Liver (tissue), 9 donors: ENCODE results near the gene CPNE8. TPM values are rescaled to one million over a fixed set of nuclear protein-coding genes. Genes with fewer than 3 reads are reported as not detected.

Source experiments
- DNase-seq: peaks from one replicate; pipeline ENCODE4 v3.0.0-alpha.2; 2017; ENCODE audit warnings: low spot score
- H3K27ac ChIP-seq, 2 donors: one replicate each; pipeline ENCODE4 v1.7.0; 2013; ENCODE audit warnings: inconsistent platforms in 2 of 2, low read length in 2 of 2, control low read depth in 1 of 2, low read depth in 1 of 2, mild to moderate bottlenecking in 1 of 2
- H3K27me3 ChIP-seq, 4 donors: one replicate each; pipeline versions ENCODE4 v1.6.1 to v1.7.0; 2013; ENCODE audit warnings: low read length in 3 of 4, inconsistent platforms in 1 of 4, mild to moderate bottlenecking in 1 of 4, moderate library complexity in 1 of 4; ENCODE audit not compliant: control insufficient read depth in 4 of 4, insufficient read depth in 4 of 4
- H3K36me3 ChIP-seq, 4 donors: one replicate each; pipeline versions ENCODE4 v1.6.1 to v1.7.0; 2013; ENCODE audit warnings: low read length in 3 of 4, mild to moderate bottlenecking in 3 of 4, low read depth in 1 of 4, moderate library complexity in 1 of 4; ENCODE audit not compliant: control insufficient read depth in 4 of 4, insufficient read depth in 3 of 4
- H3K4me1 ChIP-seq, 4 donors: one replicate each; pipeline versions ENCODE4 v1.6.1 to v1.7.0; 2013; ENCODE audit warnings: low read length in 3 of 4, mild to moderate bottlenecking in 3 of 4, moderate library complexity in 1 of 4; ENCODE audit not compliant: control insufficient read depth in 4 of 4, insufficient read depth in 4 of 4
- H3K4me3 ChIP-seq, 3 donors: one replicate each; pipeline versions ENCODE4 v1.6.1 to v1.7.0; 2013; ENCODE audit warnings: low read length in 3 of 3, control low read depth in 1 of 3, low read depth in 1 of 3, mild to moderate bottlenecking in 1 of 3
- H3K9ac ChIP-seq, 2 donors: one replicate each; pipeline ENCODE4 v1.7.0; 2013; ENCODE audit warnings: low read length in 2 of 2, mild to moderate bottlenecking in 2 of 2, moderate library complexity in 2 of 2, control low read depth in 1 of 2, low read depth in 1 of 2
- H3K9me3 ChIP-seq, 4 donors: one replicate each; pipeline versions ENCODE4 v1.6.1 to v1.7.0; 2013; ENCODE audit warnings: low read length in 3 of 4; ENCODE audit not compliant: control insufficient read depth in 4 of 4
- ATF3 ChIP-seq: IDR thresholded peaks from 2 replicates; pipeline ENCODE4 v1.6.1; 2016; ENCODE audit warnings: antibody characterized with exemption
- CTCF ChIP-seq: fragments of 150-350 bp; IDR thresholded peaks from 2 replicates; pipeline ENCODE4 v1.5.1; 2017; ENCODE audit warnings: improper control_type of control experiment, low read depth, low read length; ENCODE audit not compliant: missing input control
- EGR1 ChIP-seq, 2 donors: IDR thresholded peaks; 2 replicates each; pipeline ENCODE4 v1.6.1; 2016 to 2018; ENCODE audit warnings: antibody characterized with exemption in 2 of 2, low read depth in 2 of 2
- FOXA1 ChIP-seq: IDR thresholded peaks from 2 replicates; pipeline ENCODE4 v1.6.1; 2016; ENCODE audit warnings: antibody characterized with exemption
- FOXA2 ChIP-seq: IDR thresholded peaks from 2 replicates; pipeline ENCODE4 v1.6.1; 2016; ENCODE audit warnings: antibody characterized with exemption
- GABPA ChIP-seq, 2 donors: IDR thresholded peaks in 1 of 2; conservative IDR thresholded peaks in 1 of 2; 2 replicates each; pipeline ENCODE4 v1.6.1; 2016; ENCODE audit warnings: antibody characterized with exemption in 2 of 2, mild to moderate bottlenecking in 1 of 2, moderate library complexity in 1 of 2
- HNF4G ChIP-seq: IDR thresholded peaks from 2 replicates; pipeline ENCODE4 v1.6.1; 2016; ENCODE audit warnings: antibody characterized with exemption
- JUND ChIP-seq, 2 donors: IDR thresholded peaks; 2 replicates each; pipeline ENCODE4 v1.6.1; 2016; ENCODE audit warnings: antibody characterized with exemption in 2 of 2
- MAX ChIP-seq: IDR thresholded peaks from 2 replicates; pipeline ENCODE4 v1.6.1; 2016; ENCODE audit warnings: antibody characterized with exemption
- NR2F2 ChIP-seq: IDR thresholded peaks from 2 replicates; pipeline ENCODE4 v1.6.1; 2016; ENCODE audit warnings: antibody characterized with exemption
- RAD21 ChIP-seq, 2 donors: IDR thresholded peaks; 2 replicates each; pipeline ENCODE4 v1.6.1; 2016; ENCODE audit warnings: antibody characterized with exemption in 2 of 2, mild to moderate bottlenecking in 2 of 2
- REST ChIP-seq: IDR thresholded peaks from 2 replicates; pipeline ENCODE4 v1.6.1; 2016; ENCODE audit warnings: antibody characterized with exemption, mild to moderate bottlenecking
- RXRA ChIP-seq, 2 donors: IDR thresholded peaks; 2 replicates each; pipeline ENCODE4 v1.6.1; 2017 to 2018; ENCODE audit warnings: antibody characterized with exemption in 2 of 2, mild to moderate bottlenecking in 1 of 2
- SP1 ChIP-seq: IDR thresholded peaks from 2 replicates; pipeline ENCODE4 v1.6.1; 2018; ENCODE audit warnings: antibody characterized with exemption, mild to moderate bottlenecking
- TAF1 ChIP-seq: conservative IDR thresholded peaks from 2 replicates; pipeline ENCODE4 v1.6.1; 2016; ENCODE audit warnings: antibody characterized with exemption, mild to moderate bottlenecking
- YY1 ChIP-seq: IDR thresholded peaks from 2 replicates; pipeline ENCODE4 v1.6.1; 2016; ENCODE audit warnings: antibody characterized with exemption, mild to moderate bottlenecking
- WGBS: extraction: QIAGEN DNeasy Blood & Tissue Kit; methylation state at CpG from one replicate; pipeline ENCODE4 v1.1.7; 2013; 5-methylcytosine and 5-hydroxymethylcytosine counted together
- polyA plus RNA-seq, 2 donors: library from polyadenylated mRNA; stranded (reverse) in 1 of 2; unstranded in 1 of 2; fragments of 200-250 nt in 1 of 2; fragments of >200 nt in 1 of 2; fragmentation: Nextera tagmentation in 1 of 2; extraction: Ambion mirVana in 1 of 2; gene quantifications; one replicate each; pipeline versions ENCODE4 v1.2.1 to v1.2.3, GENCODE V29; 2013 to 2015
- total RNA-seq, 2 donors: library from RNA; depleted of rRNA; stranded (reverse); fragments of >200 nt; gene quantifications; one replicate each; pipeline ENCODE4 v1.2.3, GENCODE V29; 2014
- TF ChIP-seq, protein P1 (sequence below): IDR thresholded peaks from 2 replicates; pipeline ENCODE4 v1.6.1; 2016; ENCODE audit warnings: antibody characterized with exemption
- donor health status: healthy.
- donor health status: healthy.
- donor health status: healthy.
- donor health status: healthy.
- donor health status: healthy.

The CPNE8 gene
- total and polyA plus RNA-seq, 4 donors: 4.2 to 27.4 (median 10.9) TPM

- no peak for TF ChIP-seq TAF1
- no peak for TF ChIP-seq RXRA (IDR thresholded peaks at IDR 0.05)
- TF ChIP-seq ATF3: no peak
- TF ChIP-seq NR2F2: no peak
- no peak for TF ChIP-seq EGR1 (IDR thresholded peaks at IDR 0.05; ENCODE audit: low read depth in 2 of 2)
- TF ChIP-seq CTCF: no peak
- no peak for TF ChIP-seq YY1
- no peak for TF ChIP-seq GABPA (IDR thresholded peaks at IDR 0.05 in 1 of 2, conservative IDR thresholded peaks at IDR 0.05 in 1 of 2)
- TF ChIP-seq FOXA2: no peak
- no peak for TF ChIP-seq FOXA1
- TF ChIP-seq, protein P1, sequence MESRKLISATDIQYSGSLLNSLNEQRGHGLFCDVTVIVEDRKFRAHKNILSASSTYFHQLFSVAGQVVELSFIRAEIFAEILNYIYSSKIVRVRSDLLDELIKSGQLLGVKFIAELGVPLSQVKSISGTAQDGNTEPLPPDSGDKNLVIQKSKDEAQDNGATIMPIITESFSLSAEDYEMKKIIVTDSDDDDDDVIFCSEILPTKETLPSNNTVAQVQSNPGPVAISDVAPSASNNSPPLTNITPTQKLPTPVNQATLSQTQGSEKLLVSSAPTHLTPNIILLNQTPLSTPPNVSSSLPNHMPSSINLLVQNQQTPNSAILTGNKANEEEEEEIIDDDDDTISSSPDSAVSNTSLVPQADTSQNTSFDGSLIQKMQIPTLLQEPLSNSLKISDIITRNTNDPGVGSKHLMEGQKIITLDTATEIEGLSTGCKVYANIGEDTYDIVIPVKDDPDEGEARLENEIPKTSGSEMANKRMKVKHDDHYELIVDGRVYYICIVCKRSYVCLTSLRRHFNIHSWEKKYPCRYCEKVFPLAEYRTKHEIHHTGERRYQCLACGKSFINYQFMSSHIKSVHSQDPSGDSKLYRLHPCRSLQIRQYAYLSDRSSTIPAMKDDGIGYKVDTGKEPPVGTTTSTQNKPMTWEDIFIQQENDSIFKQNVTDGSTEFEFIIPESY: no peak
- TF ChIP-seq SP1: no peak
- TF ChIP-seq MAX: no peak
- no peak for TF ChIP-seq RAD21 (IDR thresholded peaks at IDR 0.05)
- TF ChIP-seq HNF4G: no peak
Observed at GRCh38 chr12:38850461-38850860, 54.9 kb downstream of the CPNE8 start.

GRCh38 chr12:38847247-38847646 is 58.1 kb downstream of the CPNE8 start:
- H3K27ac ChIP-seq: no peak overlapping the region
- H3K9me3 ChIP-seq: no peaks in the 10 kb centered on the region
- TF ChIP-seq JUND (IDR thresholded peaks at IDR 0.05) (no peak), FOXA1 (no peak), NR2F2 (no peak), RXRA (IDR thresholded peaks at IDR 0.05) (no peak), HNF4G (no peak), TAF1 (no peak), RAD21 (IDR thresholded peaks at IDR 0.05) (no peak)
- DNase-seq: no peak
- H3K27me3 ChIP-seq: no peaks in the 10 kb centered on the region
- no peak overlapping the region for H3K4me3 ChIP-seq
- 70% methylated on average over 2 of the region's 2 CpGs for WGBS
- no peaks in the 10 kb centered on the region for H3K4me1 ChIP-seq
- peaks cover 0 to 2% (median 0%) of the 10 kb centered on the region in 4 donors for H3K36me3 ChIP-seq
- no peak overlapping the region for H3K9ac ChIP-seq

More at GRCh38 chr12:38850461-38850860, 54.9 kb downstream of the CPNE8 start:
- H3K9ac ChIP-seq: no peak overlapping the region
- no peaks in the 10 kb centered on the region for H3K36me3 ChIP-seq
- no peaks in the 10 kb centered on the region for H3K27me3 ChIP-seq
- H3K4me1 ChIP-seq: no peaks in the 10 kb centered on the region
- 91% methylated on average over 1 of the region's 1 CpG for WGBS
- no peak overlapping the region for H3K4me3 ChIP-seq
- H3K9me3 ChIP-seq: no peaks in the 10 kb centered on the region
- no peak overlapping the region for H3K27ac ChIP-seq
- DNase-seq: no peak

GRCh38 chr12:38844267-38844666 is 61.1 kb downstream of the CPNE8 start:
- no peaks in the 10 kb centered on the region for H3K9me3 ChIP-seq
- peaks cover 0 to 2% (median 0%) of the 10 kb centered on the region in 4 donors for H3K36me3 ChIP-seq
- WGBS: 69% methylated on average over 4 of the region's 4 CpGs
- no peak overlapping the region for H3K4me3 ChIP-seq
- H3K27ac ChIP-seq: no peak overlapping the region
- H3K9ac ChIP-seq: no peak overlapping the region
- H3K27me3 ChIP-seq: no peaks in the 10 kb centered on the region
- no peak for DNase-seq
- no peaks in the 10 kb centered on the region for H3K4me1 ChIP-seq
- TF ChIP-seq RXRA (IDR thresholded peaks at IDR 0.05) (no peak), ATF3 (no peak), REST (no peak)
